ENCODE data around the gene URAD.
"Not testable (repeated sequence)": the region's sequence is repeated elsewhere in the genome, so short reads cannot be mapped to it uniquely, and the experiment has no call there.

URAD gene

DNA sequence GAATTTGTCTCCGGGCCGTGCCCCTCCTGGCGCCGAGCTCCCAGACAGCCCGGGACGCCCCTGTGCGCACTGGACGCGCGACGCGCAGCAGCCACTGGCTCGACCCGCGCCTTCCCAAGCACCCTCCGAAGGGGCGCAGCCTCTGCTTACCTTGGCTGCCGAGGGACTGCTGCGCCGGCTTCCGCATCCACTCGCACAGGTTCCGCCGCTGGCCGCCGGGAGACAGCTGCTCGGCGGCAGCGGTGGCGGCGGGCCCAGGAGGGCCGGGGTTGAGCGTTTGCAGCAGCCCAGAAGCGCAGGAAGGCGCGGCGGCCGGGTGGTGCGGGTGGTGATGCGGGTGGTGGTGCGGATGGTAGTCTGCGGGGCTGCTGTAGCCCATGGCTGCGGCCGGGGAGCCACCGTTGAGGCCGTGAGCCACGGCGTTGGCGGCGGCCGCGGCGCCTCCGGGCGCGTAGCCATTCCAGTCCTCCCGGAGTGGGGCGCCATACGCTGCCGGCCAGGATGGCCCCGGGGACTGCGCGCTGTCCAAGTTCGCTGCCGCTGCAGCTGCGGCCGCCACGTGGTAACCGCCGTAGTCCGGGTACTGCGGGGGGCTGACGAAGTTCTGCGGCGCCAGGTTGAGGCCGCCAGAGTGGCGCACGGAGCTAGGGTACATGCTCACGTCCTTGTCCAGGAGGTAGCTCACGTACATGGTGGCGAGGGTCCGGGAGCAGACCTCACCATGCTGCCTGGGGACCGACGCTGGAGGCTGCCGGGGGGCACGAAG, 20.0 kb downstream of the URAD start:
- no peak for DNase-seq (ENCODE audit: low read depth)
- Histone ChIP-seq H3K9ac (ENCODE audit: low read length) (no peak overlapping the region), H3K36me3 (ENCODE audit: control insufficient read depth, insufficient read depth, low read length, severe bottlenecking) (no peaks in the 10 kb centered on the region), H3K27me3 (replicated peaks; ENCODE audit: control insufficient read depth, insufficient read depth, low read length) (peaks cover 82% of the 10 kb centered on the region), H3K9me3 (ENCODE audit: control insufficient read depth, low read length) (no peaks in the 10 kb centered on the region), H3K4me3 (ENCODE audit: low read length) (no peak overlapping the region), H3K4me1 (ENCODE audit: control insufficient read depth, insufficient read depth, low read length) (no peaks in the 10 kb centered on the region)

DNA sequence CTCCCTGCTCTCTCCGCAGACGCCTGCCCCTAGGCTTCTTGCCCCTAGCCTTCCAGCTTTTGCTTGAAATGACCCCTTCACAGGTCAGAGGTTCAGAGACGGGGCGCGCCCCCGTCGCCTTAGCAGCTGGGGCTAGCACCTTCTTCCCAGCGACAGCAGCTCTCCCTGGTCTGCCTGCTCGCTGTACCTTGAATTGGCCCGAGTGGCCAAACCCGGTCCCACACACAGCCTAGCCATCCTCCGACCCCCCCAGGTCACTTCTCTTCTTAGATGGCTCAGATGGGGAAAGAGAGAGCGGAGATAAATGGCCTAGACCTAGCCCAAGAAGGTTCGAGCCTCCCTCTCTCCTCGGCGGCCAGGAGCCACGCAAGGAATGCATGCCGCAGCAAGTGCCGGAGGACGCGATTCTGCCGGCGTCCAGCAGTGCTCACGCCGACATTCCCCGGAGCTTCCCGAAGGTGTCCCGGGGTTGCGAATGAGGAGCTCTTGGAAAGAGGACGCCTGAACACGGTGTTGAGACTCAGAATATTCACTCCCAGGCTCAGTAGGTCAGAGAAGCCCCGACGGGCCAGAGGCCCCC, 20.7 kb downstream of the URAD start:
- no peak for DNase-seq (ENCODE audit: low read depth)
- Histone ChIP-seq H3K27me3 (replicated peaks; ENCODE audit: control insufficient read depth, insufficient read depth, low read length) (peaks cover 88% of the 10 kb centered on the region), H3K4me1 (ENCODE audit: control insufficient read depth, insufficient read depth, low read length) (no peaks in the 10 kb centered on the region), H3K9ac (ENCODE audit: low read length) (no peak overlapping the region), H3K9me3 (ENCODE audit: control insufficient read depth, low read length) (no peaks in the 10 kb centered on the region), H3K4me3 (ENCODE audit: low read length) (no peak overlapping the region), H3K36me3 (ENCODE audit: control insufficient read depth, insufficient read depth, low read length, severe bottlenecking) (no peaks in the 10 kb centered on the region)

DNA sequence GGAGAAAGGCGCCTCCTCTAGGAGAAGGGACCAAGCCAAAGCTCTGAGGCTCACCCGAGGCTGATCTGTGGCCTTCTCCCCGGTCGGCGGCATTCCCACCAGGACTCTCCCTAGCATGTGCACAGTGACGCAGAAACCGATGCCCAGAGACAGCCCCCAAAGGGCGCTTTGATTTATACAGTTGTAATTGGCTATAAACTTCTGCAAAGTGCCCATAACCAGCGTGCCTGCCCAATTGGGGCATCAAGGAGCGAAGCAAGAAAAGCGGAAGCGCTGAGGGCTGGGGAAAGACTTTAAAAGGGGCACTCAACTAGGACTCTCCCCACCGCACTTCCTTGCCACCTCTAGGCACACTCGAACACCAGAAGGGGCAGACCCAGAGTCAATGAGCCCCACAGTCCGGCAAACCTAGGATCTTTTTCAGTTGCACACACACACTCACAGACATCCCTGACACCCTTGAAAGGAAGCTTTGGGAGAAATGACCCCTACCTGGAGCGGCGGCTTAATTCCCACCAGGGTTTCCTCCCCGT, 21.2 kb downstream of the URAD start:
- Histone ChIP-seq H3K4me1 (ENCODE audit: control insufficient read depth, insufficient read depth, low read length) (no peaks in the 10 kb centered on the region), H3K36me3 (ENCODE audit: control insufficient read depth, insufficient read depth, low read length, severe bottlenecking) (no peaks in the 10 kb centered on the region), H3K9me3 (ENCODE audit: control insufficient read depth, low read length) (no peaks in the 10 kb centered on the region), H3K27me3 (replicated peaks; ENCODE audit: control insufficient read depth, insufficient read depth, low read length) (peaks cover 91% of the 10 kb centered on the region), H3K9ac (ENCODE audit: low read length) (no peak overlapping the region), H3K4me3 (ENCODE audit: low read length) (no peak overlapping the region)
- DNase-seq (ENCODE audit: low read depth), result no peak

DNA sequence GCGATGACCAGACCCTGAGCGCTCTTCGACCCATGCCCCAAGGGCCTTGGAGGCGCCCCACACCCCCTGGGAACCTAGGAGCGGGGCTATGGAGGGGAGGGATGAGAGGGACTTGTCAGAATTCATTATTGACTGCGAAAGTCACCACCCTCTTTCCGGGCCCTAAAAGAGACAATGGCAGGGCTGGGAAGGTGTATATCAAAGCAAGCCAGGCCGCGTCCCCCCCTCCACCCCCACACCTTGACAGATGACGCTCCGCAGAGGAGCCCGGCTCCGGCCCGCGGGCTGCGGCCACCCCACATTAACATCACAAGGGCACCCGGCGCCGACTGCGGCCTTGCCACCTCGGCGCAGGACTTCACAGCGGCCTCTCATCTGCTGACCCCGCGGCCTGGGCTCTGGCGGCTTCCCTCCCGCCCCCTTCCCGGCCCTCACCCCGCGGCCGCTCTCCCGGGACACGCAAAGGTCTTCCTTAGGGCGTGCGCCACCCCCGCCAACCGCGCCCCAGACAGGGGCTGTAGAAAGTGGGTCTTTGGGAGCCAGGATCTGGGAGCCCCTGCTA, 21.8 kb downstream of the URAD start:
- H3K27me3 ChIP-seq (replicated peaks; ENCODE audit: control insufficient read depth, insufficient read depth, low read length), result peaks cover 87% of the 10 kb centered on the region
- H3K36me3 ChIP-seq (ENCODE audit: control insufficient read depth, insufficient read depth, low read length, severe bottlenecking), result no peaks in the 10 kb centered on the region
- no peak for DNase-seq (ENCODE audit: low read depth)
- no peak overlapping the region for H3K9ac ChIP-seq (ENCODE audit: low read length)
- H3K9me3 ChIP-seq (ENCODE audit: control insufficient read depth, low read length), result no peaks in the 10 kb centered on the region
- no peaks in the 10 kb centered on the region for H3K4me1 ChIP-seq (ENCODE audit: control insufficient read depth, insufficient read depth, low read length)
- H3K4me3 ChIP-seq (ENCODE audit: low read length), result no peak overlapping the region

DNA sequence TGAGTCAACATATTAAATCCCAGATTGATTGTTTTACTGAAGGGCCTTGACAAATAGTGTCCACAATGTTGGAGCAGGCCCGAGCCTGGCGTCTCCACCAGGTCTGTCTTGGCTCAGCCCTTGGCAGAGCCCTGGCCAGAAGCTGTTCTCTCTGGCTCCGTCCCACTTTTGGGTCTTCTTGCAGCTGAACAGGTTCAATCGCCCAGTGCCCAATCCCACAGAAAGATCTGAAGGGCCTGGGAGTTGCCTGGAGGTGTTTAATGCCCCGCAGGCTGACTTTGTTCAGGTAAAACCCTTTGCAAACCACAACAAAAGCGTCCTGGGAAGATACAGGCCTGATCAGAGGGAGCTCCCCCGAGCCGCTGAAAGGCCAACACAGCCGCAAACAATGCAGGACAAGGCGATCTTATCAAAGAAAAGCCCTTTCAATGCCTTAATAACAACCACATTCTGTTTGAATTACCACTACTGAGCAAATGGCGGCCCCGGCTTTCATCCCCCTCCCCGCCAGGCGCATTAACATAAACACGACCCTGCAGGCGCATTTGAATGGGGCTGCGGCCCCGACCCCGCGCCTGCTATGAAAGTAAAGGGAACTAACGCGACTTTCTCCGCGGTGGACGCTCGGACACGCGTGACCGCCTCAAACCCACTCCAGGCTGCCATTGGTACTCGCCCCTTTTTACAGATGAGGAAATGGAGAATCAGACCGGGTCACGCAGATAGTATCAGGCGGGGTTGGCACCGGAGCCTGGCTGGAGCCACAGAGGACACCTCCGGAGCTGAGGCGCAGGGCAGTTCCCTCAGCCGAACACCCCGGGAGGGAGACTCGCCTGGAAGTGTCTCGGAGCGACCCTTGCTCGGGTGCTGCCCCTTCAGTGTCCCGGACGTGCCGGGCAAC, 22.5 kb downstream of the URAD start:
- no peak overlapping the region for H3K9ac ChIP-seq (ENCODE audit: low read length)
- no peak for DNase-seq (ENCODE audit: low read depth)
- no peaks in the 10 kb centered on the region for H3K9me3 ChIP-seq (ENCODE audit: control insufficient read depth, low read length)
- H3K4me3 ChIP-seq (ENCODE audit: low read length), result no peak overlapping the region
- no peaks in the 10 kb centered on the region for H3K4me1 ChIP-seq (ENCODE audit: control insufficient read depth, insufficient read depth, low read length)
- H3K36me3 ChIP-seq (ENCODE audit: control insufficient read depth, insufficient read depth, low read length, severe bottlenecking), result no peaks in the 10 kb centered on the region
- H3K27me3 ChIP-seq (replicated peaks; ENCODE audit: control insufficient read depth, insufficient read depth, low read length), result peaks cover 80% of the 10 kb centered on the region

GRCh38 chr13:27965343-27965739, 23.2 kb downstream of the URAD start:
- H3K27me3 ChIP-seq (replicated peaks; ENCODE audit: control insufficient read depth, insufficient read depth, low read length), result peaks cover 77% of the 10 kb centered on the region
- H3K4me3 ChIP-seq (ENCODE audit: low read length), result no peak overlapping the region
- no peaks in the 10 kb centered on the region for H3K9me3 ChIP-seq (ENCODE audit: control insufficient read depth, low read length)
- H3K9ac ChIP-seq (ENCODE audit: low read length), result no peak overlapping the region
- peaks cover 4% of the 10 kb centered on the region for H3K4me1 ChIP-seq (ENCODE audit: control insufficient read depth, insufficient read depth, low read length)
- no peaks in the 10 kb centered on the region for H3K36me3 ChIP-seq (ENCODE audit: control insufficient read depth, insufficient read depth, low read length, severe bottlenecking)
- no peak for DNase-seq (ENCODE audit: low read depth)

DNA sequence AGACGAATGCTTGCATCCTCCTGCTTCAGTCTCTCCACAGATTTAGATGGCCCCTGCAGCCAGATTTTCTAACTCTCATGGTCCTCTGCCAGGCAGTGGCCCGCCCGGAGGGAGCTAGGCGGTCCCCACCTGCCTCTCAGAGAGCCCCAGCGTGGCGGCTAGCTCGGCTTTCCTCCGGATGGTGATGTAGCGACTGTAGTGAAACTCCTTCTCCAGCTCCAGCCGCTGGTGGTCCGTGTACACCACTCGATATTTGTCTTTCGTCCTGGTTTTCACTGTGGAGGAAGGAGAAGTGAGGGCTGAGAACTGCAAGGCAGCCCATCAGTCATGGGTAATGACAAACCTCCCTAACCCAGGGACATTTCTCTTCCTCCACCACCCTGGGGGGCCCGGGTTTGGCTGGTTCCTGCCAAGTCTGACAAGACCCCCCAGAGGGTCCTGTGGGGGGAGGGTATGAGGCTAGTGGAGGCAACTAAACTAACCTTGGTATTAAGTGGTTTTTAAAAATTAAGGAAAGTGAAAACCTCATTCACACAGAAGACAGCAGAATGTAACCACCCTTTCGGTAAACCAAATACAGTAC, 23.7 kb downstream of the URAD start:
- no peak overlapping the region for H3K4me3 ChIP-seq (ENCODE audit: low read length)
- H3K36me3 ChIP-seq (ENCODE audit: control insufficient read depth, insufficient read depth, low read length, severe bottlenecking), result no peaks in the 10 kb centered on the region
- peaks cover 7% of the 10 kb centered on the region for H3K4me1 ChIP-seq (ENCODE audit: control insufficient read depth, insufficient read depth, low read length)
- H3K9ac ChIP-seq (ENCODE audit: low read length), result no peak overlapping the region
- no peaks in the 10 kb centered on the region for H3K9me3 ChIP-seq (ENCODE audit: control insufficient read depth, low read length)
- H3K27me3 ChIP-seq (replicated peaks; ENCODE audit: control insufficient read depth, insufficient read depth, low read length), result peaks cover 77% of the 10 kb centered on the region
- DNase-seq (ENCODE audit: low read depth), result no peak

DNA sequence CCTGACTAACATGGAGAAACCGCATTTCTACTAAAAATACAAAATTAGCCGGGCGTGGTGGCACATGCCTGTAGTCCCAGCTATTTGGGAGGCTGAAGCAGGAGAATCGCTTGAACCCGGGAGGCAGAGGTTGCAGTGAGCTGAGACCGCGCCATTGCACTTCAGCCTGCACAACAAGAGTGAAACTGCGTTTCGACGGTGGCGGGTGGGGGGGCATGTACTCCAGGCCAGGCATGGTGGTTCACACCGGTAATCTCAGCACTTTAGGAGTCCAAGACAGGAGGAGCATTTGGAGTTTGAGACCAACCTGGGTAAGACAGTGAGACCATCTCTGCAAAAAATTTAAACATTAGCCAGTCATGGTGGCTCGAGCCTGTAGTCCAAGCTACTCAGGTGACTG, 24.3 kb downstream of the URAD start:
- not testable (repeated sequence) for DNase-seq (ENCODE audit: low read depth); H3K36me3 ChIP-seq (ENCODE audit: control insufficient read depth, insufficient read depth, low read length, severe bottlenecking); H3K9ac ChIP-seq (ENCODE audit: low read length); H3K9me3 ChIP-seq (ENCODE audit: control insufficient read depth, low read length); H3K4me3 ChIP-seq (ENCODE audit: low read length); H3K4me1 ChIP-seq (ENCODE audit: control insufficient read depth, insufficient read depth, low read length)
- peaks cover 77% of the 10 kb centered on the region for H3K27me3 ChIP-seq (replicated peaks; ENCODE audit: control insufficient read depth, insufficient read depth, low read length)

DNA sequence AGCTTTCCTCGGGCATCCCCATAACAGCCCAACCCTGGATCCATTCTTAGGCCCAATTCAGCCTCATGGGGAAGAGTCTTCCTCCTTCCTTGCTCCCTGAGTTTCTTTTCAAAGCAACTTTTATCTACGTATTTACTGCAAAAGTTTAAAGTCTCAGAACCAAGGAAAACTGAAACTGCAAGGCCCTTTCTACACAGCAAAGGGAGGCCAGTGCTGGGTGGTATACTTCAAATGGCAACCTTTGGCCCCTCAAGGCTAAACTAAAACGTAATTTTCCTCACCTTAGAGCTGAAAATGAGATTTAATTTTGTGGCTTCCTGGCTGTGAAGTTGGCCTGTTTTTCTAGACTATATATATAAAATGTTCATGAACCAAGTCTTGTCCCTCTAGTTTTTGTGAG, 25.0 kb downstream of the URAD start:
- Histone ChIP-seq H3K9me3 (ENCODE audit: control insufficient read depth, low read length) (no peaks in the 10 kb centered on the region), H3K27me3 (replicated peaks; ENCODE audit: control insufficient read depth, insufficient read depth, low read length) (peaks cover 79% of the 10 kb centered on the region)
- DNase-seq (ENCODE audit: low read depth), result no peak

GRCh38 chr13:27962982-27963381, 25.5 kb downstream of the URAD start:
- Histone ChIP-seq H3K9me3 (ENCODE audit: control insufficient read depth, low read length) (no peaks in the 10 kb centered on the region), H3K36me3 (ENCODE audit: control insufficient read depth, insufficient read depth, low read length, severe bottlenecking) (no peaks in the 10 kb centered on the region), H3K4me1 (ENCODE audit: control insufficient read depth, insufficient read depth, low read length) (peaks cover 7% of the 10 kb centered on the region), H3K27me3 (replicated peaks; ENCODE audit: control insufficient read depth, insufficient read depth, low read length) (peaks cover 78% of the 10 kb centered on the region), H3K9ac (ENCODE audit: low read length) (no peak overlapping the region), H3K4me3 (ENCODE audit: low read length) (no peak overlapping the region)
- DNase-seq (ENCODE audit: low read depth), result no peak

More for the DNA sequence above, 25.0 kb downstream of the URAD start:
- Histone ChIP-seq H3K4me1 (ENCODE audit: control insufficient read depth, insufficient read depth, low read length) (peaks cover 7% of the 10 kb centered on the region), H3K36me3 (ENCODE audit: control insufficient read depth, insufficient read depth, low read length, severe bottlenecking) (no peaks in the 10 kb centered on the region), H3K9ac (ENCODE audit: low read length) (no peak overlapping the region), H3K4me3 (ENCODE audit: low read length) (no peak overlapping the region)

Measured in adipocyte (in vitro differentiated cells).